Endothelial cell of umbilical vein (primary cell): ENCODE results near the gene GPATCH2. TPM values are rescaled to one million over a fixed set of nuclear protein-coding genes. Genes with fewer than 3 reads are reported as not detected.

Experiments
- BruUV-seq: library from RNA; stranded (reverse); fragments of 400-500 nt; replicated peaks from 2 replicates; lab custom pipeline; 2021; lab: Mats Ljungman, UMichigan
- CTCF ChIA-PET: fragments of 300-600, 350-600 bp; sonication (Branson Sonifier 250); formaldehyde crosslinking; loops from one replicate; lab custom pipeline; 2021; ENCODE audit warnings: antibody characterized with exemption, inconsistent platforms; lab: Charles Lee
- POLR2A ChIA-PET: fragments of 300-600, 350-600 bp; sonication (Branson Sonifier 250); formaldehyde crosslinking; loops from one replicate; lab custom pipeline; 2021; ENCODE audit warnings: antibody characterized with exemption, inconsistent platforms; lab: Charles Lee
- DNase-seq: peaks from one replicate; pipeline ENCODE4 v3.0.0-alpha.2; 2011; ENCODE audit warnings: low read depth, low spot score
- FAIRE-seq: peaks from 2 replicates; lab custom pipeline; 2011; peaks lifted over from hg19 to GRCh38; lab: Jason Lieb, UNC
- H2AFZ ChIP-seq: 2 replicates; pipeline ENCODE4 v1.6.0; 2012; ENCODE audit warnings: low read depth, low read length, control low read depth, inconsistent platforms
- H3K27ac ChIP-seq: 2 replicates; pipeline ENCODE4 v1.5.1; 2011; ENCODE audit warnings: low read depth, mild to moderate bottlenecking, control low read depth, low read length, moderate library complexity; ENCODE audit not compliant: insufficient read depth
- H3K27me3 ChIP-seq, 2 experiments: 2 replicates each; pipeline versions ENCODE4 v1.6.0 to v1.6.1; 2011; ENCODE audit warnings: low read length in 2 of 2, mixed read lengths in 1 of 2; ENCODE audit not compliant: control insufficient read depth in 2 of 2, insufficient read depth in 2 of 2
- H3K36me3 ChIP-seq, 2 experiments: 2 replicates in 1 of 2; 3 replicates in 1 of 2; pipeline ENCODE4 v1.5.1; 2011; ENCODE audit warnings: low read length in 2 of 2, mild to moderate bottlenecking in 1 of 2, moderate library complexity in 1 of 2; ENCODE audit not compliant: control insufficient read depth in 2 of 2, insufficient read depth in 2 of 2; ENCODE audit errors: extremely low read depth in 1 of 2
- H3K4me1 ChIP-seq: 3 replicates; pipeline ENCODE4 v1.5.1; 2011; ENCODE audit warnings: mild to moderate bottlenecking, low read length; ENCODE audit not compliant: control insufficient read depth, insufficient read depth; ENCODE audit errors: extremely low read depth
- H3K4me2 ChIP-seq: 2 replicates; pipeline ENCODE4 v1.6.1; 2011; ENCODE audit warnings: low read length, control low read depth, mixed read lengths; ENCODE audit not compliant: insufficient read depth
- H3K4me3 ChIP-seq, 3 experiments: fragments of 200-600 bp in 1 of 3; sonication (generic), shearing (Covaris generic) in 1 of 3; replicated peaks in 1 of 3; 2 replicates each; pipeline ENCODE4 v1.5.1; 2011 to 2016; ENCODE audit warnings: control low read depth in 3 of 3, low read length in 3 of 3, mild to moderate bottlenecking in 2 of 3, inconsistent platforms in 1 of 3, low read depth in 1 of 3, moderate library complexity in 1 of 3; ENCODE audit not compliant: insufficient read depth in 1 of 3
- H3K79me2 ChIP-seq: 2 replicates; pipeline ENCODE4 v1.6.0; 2012; ENCODE audit warnings: low read length, inconsistent platforms; ENCODE audit not compliant: control insufficient read depth, insufficient read depth
- H3K9ac ChIP-seq: replicated peaks from 2 replicates; pipeline ENCODE3; 2011; ENCODE audit warnings: low read length, control low read depth; ENCODE audit not compliant: insufficient read depth; ENCODE audit errors: extremely low read depth
- H3K9me1 ChIP-seq: replicated peaks from 3 replicates; pipeline ENCODE4 v1.6.0; 2011; ENCODE audit warnings: mild to moderate bottlenecking, low read length; ENCODE audit not compliant: control insufficient read depth, insufficient read depth; ENCODE audit errors: extremely low read depth
- H3K9me3 ChIP-seq: replicated peaks from 2 replicates; pipeline ENCODE4 v1.5.1; 2012; ENCODE audit warnings: low read length, inconsistent platforms; ENCODE audit not compliant: control insufficient read depth, insufficient read depth
- H4K20me1 ChIP-seq: replicated peaks from 2 replicates; pipeline ENCODE3; 2011; ENCODE audit warnings: mild to moderate bottlenecking, low read length; ENCODE audit not compliant: control insufficient read depth, insufficient read depth; ENCODE audit errors: extremely low read depth
- CTCF ChIP-seq, 2 donors: IDR thresholded peaks; 1 replicate in 1 of 2; 2 replicates in 1 of 2; pipeline ENCODE4 v1.5.1; 2011; ENCODE audit warnings: low read length in 2 of 2, mild to moderate bottlenecking in 2 of 2, moderate library complexity in 2 of 2, control low read depth in 1 of 2, inconsistent platforms in 1 of 2, low read depth in 1 of 2; ENCODE audit not compliant: insufficient read depth in 1 of 2; ENCODE audit errors: extremely low read depth in 1 of 2
- EZH2 ChIP-seq: IDR thresholded peaks from 2 replicates; pipeline ENCODE4 v1.6.1; 2012; ENCODE audit warnings: borderline replicate concordance, low read depth, mild to moderate bottlenecking, moderate library complexity, low read length, inconsistent platforms; ENCODE audit not compliant: severe bottlenecking
- FOS ChIP-seq: IDR thresholded peaks from 2 replicates; pipeline ENCODE4 v1.6.1; 2011; ENCODE audit warnings: mild to moderate bottlenecking, low read length, moderate library complexity, borderline replicate concordance; ENCODE audit not compliant: insufficient read depth
- GATA2 ChIP-seq: IDR thresholded peaks from 2 replicates; pipeline ENCODE4 v1.7.0; 2011; ENCODE audit warnings: low read depth, mild to moderate bottlenecking, moderate library complexity, mixed read lengths, low read length; ENCODE audit not compliant: insufficient read length, insufficient read depth
- JUN ChIP-seq: IDR thresholded peaks from 2 replicates; pipeline ENCODE4 v1.6.1; 2011; ENCODE audit warnings: borderline replicate concordance, low read depth; ENCODE audit not compliant: insufficient read length, insufficient read depth
- MAX ChIP-seq: IDR thresholded peaks from 2 replicates; pipeline ENCODE4 v1.6.1; 2011; ENCODE audit not compliant: insufficient read depth, insufficient read length
- MYC ChIP-seq: IDR thresholded peaks from one replicate; pipeline ENCODE4 v1.6.1; 2011; ENCODE audit warnings: mild to moderate bottlenecking, low read depth, low read length
- POLR2A ChIP-seq: IDR thresholded peaks from 2 replicates; pipeline ENCODE4 v1.6.1; 2012; ENCODE audit warnings: low read depth, mild to moderate bottlenecking, control low read depth, low read length
- POLR2AphosphoS5 ChIP-seq: IDR thresholded peaks from 2 replicates; pipeline ENCODE4 v1.6.1; 2012; ENCODE audit warnings: low read depth, mild to moderate bottlenecking, control low read depth, low read length, moderate library complexity; ENCODE audit not compliant: insufficient read depth
- dilution Hi-C: fragments of 300-500 bp; cut with MboI; formaldehyde crosslinking; loops from one replicate; pipeline ENCODE4 v1.15.0; 2019; ENCODE audit warnings: low sequenced_read_pairs; ENCODE audit not compliant: extremely low pct_ligation_motif_present
- intact Hi-C: fragments of 100-400 bp; cut with micrococcal nuclease; formaldehyde crosslinking; loops from one replicate; pipeline ENCODE4 v1.10.0; 2022
- polyA plus RNA-seq, 4 experiments: library from polyadenylated mRNA; depleted of rRNA in 3 of 4; stranded (reverse) in 3 of 4; unstranded in 1 of 4; fragments of >200 nt; gene quantifications; 2 replicates each; pipeline versions ENCODE4 v1.2.1 to v1.2.3, GENCODE V29; 2011 to 2012; ENCODE audit warnings: missing spikeins in 1 of 4
- total RNA-seq: library from RNA; stranded (reverse); gene quantifications from 2 replicates; pipeline ENCODE4 v1.2.3, GENCODE V29; 2021

The GPATCH2 gene
- total and polyA plus RNA-seq, 2 donors (not counting 3 experiments of a cell fraction or from before 2014, with no cell fraction given), result 3.3 to 15.6 TPM

- no peak for DNase-seq
- ChIA-PET POLR2A (no interaction called here), CTCF (no interaction called here)
- Histone ChIP-seq H3K9me1 (no peaks in the 10 kb centered on the region), H3K27me3 (no peaks in the 10 kb centered on the region), H3K9me3 (no peaks in the 10 kb centered on the region), H2AFZ (no peak overlapping the region), H3K9ac (no peak overlapping the region), H3K4me2 (no peak overlapping the region), H3K36me3 (no peaks in the 10 kb centered on the region), H3K27ac (no peak overlapping the region), H3K79me2 (no peaks in the 10 kb centered on the region), H3K4me1 (no peaks in the 10 kb centered on the region), H4K20me1 (no peaks in the 10 kb centered on the region), H3K4me3 (no peak overlapping the region)
- intact Hi-C loops (no loop called here), dilution Hi-C loops (no loop called here)
- no peak for TF ChIP-seq MAX
- no peak for TF ChIP-seq GATA2
- no peak for TF ChIP-seq MYC
- TF ChIP-seq FOS, result no peak
- TF ChIP-seq JUN, result no peak
- TF ChIP-seq POLR2A, result no peak
- FAIRE-seq, result no peak
- no TSS peak for BruUV-seq
Observed at GRCh38 chr1:217542837-217543236, 88.1 kb downstream of the GPATCH2 start.

GRCh38 chr1:217542136-217542777 lies 88.6 kb downstream of the GPATCH2 start:
- Histone ChIP-seq H3K79me2 (no peaks in the 10 kb centered on the region), H3K4me3 (no peak overlapping the region), H3K36me3 (no peaks in the 10 kb centered on the region), H2AFZ (no peak overlapping the region), H3K9me1 (no peaks in the 10 kb centered on the region), H3K9me3 (no peaks in the 10 kb centered on the region), H3K4me1 (no peaks in the 10 kb centered on the region), H3K27ac (no peak overlapping the region), H3K9ac (no peak overlapping the region), H3K4me2 (no peak overlapping the region), H3K27me3 (no peaks in the 10 kb centered on the region), H4K20me1 (no peaks in the 10 kb centered on the region)
- no TSS peak for BruUV-seq
- no peak for DNase-seq
- FAIRE-seq, result no peak
- POLR2A ChIA-PET, result no interaction called here
- dilution Hi-C loops, result no loop called here
- TF ChIP-seq FOS (no peak), JUN (no peak), EZH2 (no peak), MAX (no peak), POLR2AphosphoS5 (no peak), MYC (no peak), GATA2 (no peak), POLR2A (no peak), CTCF (IDR thresholded peaks at IDR 0.05; ENCODE audit: extremely low read depth in 1 of 2, insufficient read depth in 1 of 2, low read depth in 1 of 2, low read length in 2 of 2) (no peak)
- CTCF ChIA-PET, result interaction anchor here (1.5 to 1.9 kb wide), 2 partner anchors 8 to 11 kb away, joined by 4 to 7 read pairs; no protein-coding TSS in a partner anchor
- intact Hi-C loops, result no loop called here
